NCI-H2171 (cell line): ENCODE measurements around the gene CHCHD6.

Source experiments
- DNase-seq: peaks from one replicate; lab custom pipeline; 2025; lab: John Stamatoyannopoulos, UW

Gene CHCHD6

DNA sequence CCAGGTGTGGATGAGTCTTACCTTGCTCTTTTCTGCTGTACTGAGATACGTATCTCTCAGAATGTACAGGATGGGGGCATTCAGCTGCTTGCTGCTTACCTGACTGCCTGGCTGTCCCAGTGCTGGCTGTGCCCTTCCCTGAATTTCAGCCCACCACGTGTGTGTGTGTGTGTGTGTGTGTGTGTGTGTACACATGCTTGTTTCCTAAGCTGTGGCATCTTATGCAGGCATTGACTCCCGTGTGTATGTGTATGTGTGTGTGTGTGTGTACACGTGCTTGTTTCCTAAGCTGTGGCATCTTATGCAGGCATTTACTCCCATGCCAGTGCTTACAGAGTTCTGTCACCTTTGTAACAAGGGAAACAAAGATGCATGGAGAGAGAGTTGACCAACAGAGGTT, 218.4 kb downstream of the CHCHD6 start:
- DNase-seq, result no peak

GRCh38 chr3:126923423-126923822, 219.4 kb downstream of the CHCHD6 start:
- DNase-seq, result no peak

DNA sequence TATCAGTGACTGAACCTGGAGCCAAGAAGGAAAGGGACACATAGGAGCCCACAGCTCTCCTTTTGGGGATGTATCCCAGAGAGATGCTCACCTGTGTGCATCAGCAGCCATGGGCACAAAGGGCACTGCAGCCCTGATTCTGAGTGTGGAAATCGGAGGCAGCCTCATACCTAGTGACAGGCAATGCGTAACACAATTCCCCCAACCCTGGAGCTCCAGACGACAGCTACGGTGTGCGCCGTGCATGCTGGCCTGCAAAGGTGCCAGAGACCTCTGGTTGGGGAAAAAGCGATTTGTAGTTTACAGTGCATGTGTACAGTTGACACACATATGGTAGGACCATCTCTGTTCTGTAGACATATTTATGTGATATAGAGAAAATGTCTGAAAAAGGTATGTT, 219.9 kb downstream of the CHCHD6 start:
- no peak for DNase-seq

DNA sequence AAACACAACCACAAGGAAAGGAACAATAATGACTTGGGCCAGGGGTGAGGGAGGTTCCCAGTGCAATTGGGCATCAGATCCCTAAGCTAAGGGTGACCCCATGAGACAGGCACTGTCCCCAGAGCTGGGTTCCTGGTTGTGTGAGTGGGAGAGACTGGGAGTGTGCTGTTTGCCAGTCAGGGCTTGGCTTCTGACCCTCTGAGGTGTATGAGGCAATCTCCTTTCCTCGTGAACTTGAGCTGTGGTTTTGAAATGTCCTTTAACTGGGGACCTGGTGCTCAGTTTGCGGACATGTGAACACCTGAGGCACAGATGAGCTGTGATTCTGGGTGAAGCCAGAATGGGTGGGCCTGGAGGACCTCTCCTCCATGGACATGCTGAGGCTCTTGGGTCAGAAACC, 220.4 kb downstream of the CHCHD6 start:
- no peak for DNase-seq

DNA sequence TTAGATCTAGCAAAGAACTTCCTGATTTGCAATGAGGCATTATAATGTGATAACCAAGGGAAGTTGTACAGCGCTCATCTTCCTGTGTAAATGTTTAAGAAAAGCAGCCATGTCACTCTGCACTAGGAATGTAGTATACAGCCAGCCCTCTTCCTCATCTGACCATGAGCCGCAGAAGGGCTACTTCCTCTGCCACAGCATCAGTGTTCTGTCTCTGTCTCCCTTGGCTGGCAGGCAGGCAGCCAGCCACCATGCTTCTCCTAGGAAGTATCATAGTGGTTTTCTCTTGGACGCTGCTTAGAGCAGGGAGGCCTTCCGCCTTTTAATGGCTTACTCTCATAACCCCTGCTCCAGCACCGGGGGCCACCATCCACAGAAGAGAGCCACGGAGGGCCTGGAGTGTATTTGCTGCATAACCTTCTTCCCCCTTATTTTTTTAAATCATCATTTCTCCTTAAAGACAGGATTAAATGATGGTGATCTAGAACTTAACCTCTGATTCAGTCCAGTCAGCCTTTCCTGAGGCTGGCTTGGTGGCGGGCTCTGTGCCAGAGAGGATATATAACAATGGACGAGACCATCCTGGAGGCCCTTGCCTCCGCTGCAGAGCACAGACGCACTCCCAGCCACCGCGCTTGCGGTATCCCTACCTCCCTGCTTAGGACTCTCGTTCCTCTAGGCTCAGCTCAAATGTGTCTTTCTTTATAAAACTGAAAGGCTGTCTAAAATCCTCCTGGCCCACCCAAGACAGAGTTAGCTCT, 221.6 kb downstream of the CHCHD6 start:
- DNase-seq, result no peak

GRCh38 chr3:126926684-126927400, 222.8 kb downstream of the CHCHD6 start:
- no peak for DNase-seq

DNA sequence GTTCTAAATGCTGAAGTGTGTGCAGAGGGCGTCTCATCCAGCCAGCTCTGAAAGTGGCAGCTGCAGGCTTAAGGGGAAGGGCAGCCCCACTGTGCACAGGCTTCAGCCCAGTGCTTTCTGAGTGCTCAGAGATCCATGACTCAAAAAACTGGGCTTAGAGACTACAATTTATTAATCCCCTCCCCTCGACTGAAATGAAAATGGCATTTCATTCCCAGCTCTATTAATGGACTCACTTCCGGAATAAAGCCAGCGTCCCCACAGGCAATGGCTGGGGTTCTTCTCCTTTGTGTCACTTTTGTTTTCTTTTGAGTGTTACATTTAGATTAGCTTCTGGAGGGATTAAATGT, 223.3 kb downstream of the CHCHD6 start:
- DNase-seq, result no peak

DNA sequence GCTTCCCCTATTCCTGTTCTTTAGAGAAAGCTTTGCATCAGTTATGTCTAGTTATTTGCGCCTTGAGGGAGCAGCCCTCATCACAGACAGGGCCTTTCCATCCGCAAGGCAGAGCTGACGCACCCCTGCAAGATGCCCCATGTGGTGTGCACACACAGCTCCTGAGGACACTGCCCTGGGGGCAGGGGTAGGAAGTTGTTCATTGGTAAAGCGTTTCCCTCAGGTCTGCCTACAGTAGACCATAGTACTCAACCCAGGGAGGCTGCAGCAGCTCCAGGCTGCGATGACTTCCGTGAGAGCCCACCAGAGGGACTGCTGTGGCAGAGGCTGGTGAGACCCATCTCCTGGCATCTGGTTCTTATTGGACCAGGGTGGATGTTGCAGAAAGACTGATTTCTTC, 223.8 kb downstream of the CHCHD6 start:
- no peak for DNase-seq

DNA sequence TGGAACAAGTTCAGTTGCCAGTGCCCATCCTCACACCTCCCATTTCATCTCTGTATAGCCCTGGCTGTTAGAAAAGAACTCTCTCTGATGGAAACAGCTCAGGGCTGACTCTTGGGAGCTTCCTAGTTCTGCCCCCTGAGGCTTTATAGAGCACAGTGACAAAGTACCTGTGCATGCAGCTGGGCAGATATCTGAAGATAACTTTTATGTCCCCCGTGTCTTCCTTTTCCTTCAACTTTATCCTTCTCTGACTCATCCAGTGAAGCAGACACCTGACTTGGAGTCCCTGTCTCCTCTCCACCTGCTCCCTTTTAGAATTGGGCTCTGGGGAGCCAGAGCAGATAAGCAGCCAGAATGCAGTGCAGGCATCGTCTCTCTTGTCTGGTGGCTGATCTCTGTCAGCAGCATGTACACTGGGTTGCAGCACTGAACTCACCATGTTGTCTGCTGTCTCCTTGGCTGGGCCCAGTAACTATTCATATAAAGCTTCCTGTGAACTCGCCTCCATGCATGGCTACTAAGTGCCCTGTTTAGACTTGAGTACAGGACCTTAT, 225.0 kb downstream of the CHCHD6 start:
- no peak for DNase-seq

GRCh38 chr3:126930936-126931600, 227.0 kb downstream of the CHCHD6 start:
- DNase-seq, result no peak

DNA sequence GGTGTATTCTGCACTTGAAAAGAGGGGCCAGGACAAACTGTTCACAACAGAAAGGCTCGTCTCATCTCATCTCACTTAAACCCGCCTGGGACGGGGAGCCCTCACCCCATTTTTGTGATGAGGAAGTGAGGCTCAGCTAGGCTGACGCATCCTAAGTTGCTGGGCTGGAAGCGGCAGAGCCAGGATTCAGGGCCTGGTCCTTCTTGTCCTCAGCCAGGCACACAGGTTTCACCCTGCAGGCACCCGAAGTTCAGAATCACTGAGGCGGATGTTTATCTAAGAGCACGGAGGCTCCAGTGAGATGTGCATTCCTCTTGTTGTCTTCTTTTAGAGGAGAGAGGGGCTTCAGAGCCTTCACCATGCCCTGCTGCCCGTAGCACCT, 227.8 kb downstream of the CHCHD6 start:
- no peak for DNase-seq

DNA sequence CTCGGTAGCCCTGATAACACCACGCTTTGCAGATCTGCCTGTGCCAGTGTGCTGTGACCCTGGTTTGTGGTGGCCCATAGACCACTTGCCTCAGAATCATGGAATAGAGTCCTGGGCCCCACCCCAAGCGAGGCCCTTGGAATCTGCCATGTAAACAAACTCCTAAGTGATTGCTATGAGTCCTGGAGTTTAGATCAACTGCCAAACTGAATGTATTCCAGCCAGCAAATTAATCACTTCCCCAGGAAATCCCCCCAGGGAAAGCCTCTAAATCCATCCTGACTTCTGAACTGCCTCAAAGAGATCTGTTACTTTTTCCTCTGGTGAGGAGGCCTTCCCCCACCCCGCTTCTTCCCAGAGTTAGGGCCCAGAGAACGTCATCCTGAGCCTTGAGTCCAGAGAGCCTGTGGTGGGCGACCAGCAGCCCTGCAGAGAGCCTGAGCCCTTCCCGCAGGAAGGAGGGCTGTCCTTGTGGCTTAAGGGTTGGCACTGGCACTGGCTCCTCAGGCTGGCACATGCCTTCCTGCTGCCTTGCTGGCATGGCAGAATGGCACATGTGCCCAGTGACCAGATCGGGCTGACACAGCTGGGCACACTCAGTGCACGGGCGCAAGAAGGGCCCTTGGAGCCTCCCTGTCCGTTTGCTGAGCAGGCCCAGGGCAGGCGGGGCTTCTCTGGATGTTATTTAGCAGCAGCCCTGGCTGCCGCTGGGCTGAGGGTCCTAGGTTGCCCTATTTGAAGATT, 228.3 kb downstream of the CHCHD6 start:
- no peak for DNase-seq

DNA sequence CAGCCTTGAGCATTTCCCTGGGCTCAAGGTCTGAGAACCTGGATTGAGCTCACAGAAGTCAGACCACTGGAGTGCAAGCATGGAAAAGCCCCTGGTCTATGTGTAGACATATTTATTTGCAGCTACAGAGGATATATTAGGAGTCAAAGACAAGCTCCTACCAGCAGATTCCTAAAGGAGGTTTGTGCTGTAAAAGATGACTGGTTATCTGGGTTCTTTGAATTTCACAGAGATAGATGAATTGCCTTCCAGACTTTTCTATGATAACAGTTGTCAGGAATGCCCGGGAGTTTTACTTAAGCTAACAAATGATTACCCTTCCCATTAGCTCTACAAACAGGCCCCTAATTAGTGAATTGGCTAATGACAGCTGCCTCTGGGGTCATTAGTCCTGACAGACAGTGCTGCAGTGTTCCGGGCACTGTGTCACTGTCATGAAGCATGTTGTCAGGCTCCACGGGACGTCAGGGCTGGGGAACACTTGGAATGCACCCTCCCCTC, 230.0 kb downstream of the CHCHD6 start:
- DNase-seq, result no peak

- no peak for DNase-seq
Measured at GRCh38 chr3:126934991-126935390, 231.0 kb downstream of the CHCHD6 start.

DNA sequence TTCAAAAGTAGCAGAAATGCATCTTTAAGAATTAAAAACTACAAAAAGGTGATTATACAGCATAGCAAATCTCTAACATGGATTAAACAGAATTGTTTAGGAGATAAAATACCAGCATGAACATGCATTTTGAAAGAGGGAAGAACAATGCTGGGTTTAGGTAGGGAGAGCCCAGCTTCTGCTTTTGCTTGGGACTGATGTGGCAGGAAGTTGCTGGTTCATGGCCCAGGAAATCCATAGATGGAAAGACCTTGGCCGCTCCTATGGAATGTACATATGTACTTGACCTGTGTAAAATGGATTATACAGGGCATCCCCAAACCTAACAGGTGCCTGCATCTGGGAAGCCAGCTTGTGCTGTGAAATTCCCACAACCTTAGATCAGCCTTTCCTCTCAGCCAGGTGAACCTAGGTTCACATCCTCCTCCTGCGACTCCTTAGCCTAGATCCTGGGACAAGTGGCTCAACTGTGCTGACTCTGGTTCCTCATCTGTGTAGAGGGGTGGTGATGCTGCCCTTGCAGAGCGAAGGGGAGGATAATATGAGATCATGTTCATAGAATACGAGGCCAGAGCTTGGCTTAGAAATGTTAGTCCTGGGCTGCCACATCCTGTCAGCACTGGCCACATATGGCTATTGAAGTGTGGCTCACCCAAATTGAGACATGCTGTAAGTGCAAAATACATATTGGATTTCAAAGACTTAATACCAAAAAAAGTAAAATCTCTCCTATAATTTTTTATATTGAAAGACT, 231.9 kb downstream of the CHCHD6 start:
- DNase-seq, result no peak

- DNase-seq, result no peak
Measured at GRCh38 chr3:126936853-126937425, 232.9 kb downstream of the CHCHD6 start.

DNA sequence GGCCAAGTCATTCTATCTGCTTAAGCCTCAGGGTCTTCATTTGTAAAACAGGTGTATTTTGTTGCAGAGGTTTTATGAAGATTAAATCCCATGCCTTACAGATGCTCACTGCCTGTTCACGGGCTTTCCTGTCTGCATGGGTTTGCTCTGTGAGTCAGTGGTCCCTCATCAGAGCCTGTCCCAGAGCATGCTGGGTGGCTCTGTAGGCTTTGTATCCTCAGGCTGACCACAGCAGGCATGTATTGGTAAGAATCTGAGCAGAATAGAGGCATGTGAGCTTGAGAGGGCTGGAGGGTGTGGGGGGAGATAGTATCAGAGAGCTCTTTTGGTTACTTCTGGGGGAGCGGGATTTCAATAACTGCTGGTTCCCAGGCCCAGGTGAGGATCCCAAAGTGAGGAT, 233.5 kb downstream of the CHCHD6 start:
- DNase-seq, result no peak

GRCh38 chr3:126937973-126938372, 233.9 kb downstream of the CHCHD6 start:
- no peak for DNase-seq

DNA sequence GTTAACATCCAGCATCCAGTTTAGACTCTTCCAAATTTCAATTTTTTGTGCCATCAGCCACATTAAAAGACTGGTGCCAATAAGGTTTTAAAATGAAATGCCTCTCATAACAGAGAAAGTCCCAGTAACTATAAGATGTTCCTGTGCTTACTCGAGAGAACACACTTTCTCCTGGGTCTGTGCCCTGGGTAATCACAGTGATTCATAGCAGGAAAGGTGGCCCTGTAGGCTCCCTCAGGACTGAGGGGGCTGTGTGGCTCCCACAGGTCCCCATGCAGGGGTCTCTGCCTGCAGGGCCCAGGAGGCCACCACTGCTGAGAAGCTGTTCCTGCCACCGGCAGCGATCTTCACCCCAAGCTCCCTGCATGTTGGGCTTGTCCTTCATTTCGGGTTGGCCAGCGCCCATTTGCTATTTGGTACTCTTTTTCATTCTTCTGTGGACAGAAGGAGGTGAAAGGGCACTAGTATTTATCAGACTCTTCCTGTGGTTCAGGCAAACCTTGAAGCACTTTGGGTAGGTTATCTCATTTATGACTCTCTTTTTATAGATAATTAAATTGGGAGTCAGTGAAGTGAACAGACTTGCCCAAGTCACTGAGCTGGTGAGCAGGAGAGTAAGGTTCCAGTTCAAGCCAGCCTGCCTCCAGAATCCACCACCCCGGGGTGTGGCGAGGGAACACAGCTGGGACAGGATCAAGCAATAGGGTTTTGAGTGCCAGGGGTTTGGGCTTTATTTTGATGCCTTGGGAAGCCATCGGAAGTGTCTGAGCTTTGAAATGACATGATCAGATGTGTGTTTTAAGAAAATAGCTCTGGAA, 234.7 kb downstream of the CHCHD6 start:
- no peak for DNase-seq

DNA sequence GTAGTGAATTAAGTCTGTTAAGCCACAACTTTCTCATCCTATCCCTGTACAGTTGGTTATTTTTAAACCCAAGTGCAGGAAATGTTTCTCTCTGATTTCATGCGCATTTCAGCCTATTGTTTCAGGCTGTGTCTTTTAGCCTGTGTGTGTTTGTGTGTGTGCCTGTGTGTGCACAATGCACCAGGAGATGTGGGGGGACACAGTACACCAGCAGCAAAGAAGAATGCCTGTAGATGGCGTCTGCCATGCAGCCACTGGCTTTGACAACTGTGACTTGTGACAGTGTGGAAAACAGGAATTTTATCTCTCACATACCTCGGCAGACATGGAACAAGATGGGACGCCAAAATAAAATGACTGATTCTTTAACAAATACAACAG, 235.3 kb downstream of the CHCHD6 start:
- DNase-seq, result no peak
